ENCODE results near the gene EDIL3.

Gene EDIL3

DNA sequence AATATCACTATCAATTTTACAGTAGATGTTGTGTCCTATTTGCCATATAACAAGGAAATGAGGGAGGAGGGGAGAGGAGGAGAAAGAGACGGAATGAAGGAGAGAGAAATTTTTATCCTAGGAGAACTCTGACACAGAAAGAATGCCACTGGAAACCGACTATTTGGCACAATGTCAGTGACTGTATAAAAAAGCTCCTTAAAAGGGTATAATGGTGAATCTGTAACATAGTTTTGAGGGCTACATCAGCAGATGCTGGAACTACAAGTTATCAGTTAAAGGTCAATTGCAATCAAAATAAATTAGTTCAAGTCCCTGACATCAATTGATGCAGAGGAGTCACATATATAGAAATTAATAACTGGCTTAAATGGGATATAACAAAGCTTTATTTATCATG lies 5.7 kb downstream of the EDIL3 start:
- H3K9ac ChIP-seq (ENCODE audit: low read length), result no peak overlapping the region
- H3K9me3 ChIP-seq (replicated peaks; ENCODE audit: insufficient read depth, low read length), result no peaks in the 10 kb centered on the region
- no peak overlapping the region for H2AFZ ChIP-seq (ENCODE audit: low read length)
- no peak for TF ChIP-seq EZH2phosphoT487 (IDR thresholded peaks at IDR 0.05; ENCODE audit: low read length)
- no peaks in the 10 kb centered on the region for H3K36me3 ChIP-seq (replicated peaks; ENCODE audit: insufficient read depth, low read length)
- DNase-seq, result no peak
- no peaks in the 10 kb centered on the region for H3K4me1 ChIP-seq (ENCODE audit: low read length)
- no peak overlapping the region for H3K27ac ChIP-seq (ENCODE audit: low read length)
- H3K27me3 ChIP-seq (replicated peaks; ENCODE audit: insufficient read depth, low read length), result no peaks in the 10 kb centered on the region; the same call in 1 of the 2 replicates
- H3K4me2 ChIP-seq (ENCODE audit: low read depth, low read length), result no peak overlapping the region
- no peak overlapping the region for H3K4me3 ChIP-seq (ENCODE audit: low read length)
- no peaks in the 10 kb centered on the region for H3K79me2 ChIP-seq (ENCODE audit: low read length)
- no peaks in the 10 kb centered on the region for H3F3A ChIP-seq (ENCODE audit: insufficient read depth, low read length)
- H4K20me1 ChIP-seq (ENCODE audit: insufficient read depth, low read length), result no peaks in the 10 kb centered on the region
- H3K9me2 ChIP-seq (replicated peaks; ENCODE audit: insufficient read depth, low read length), result no peaks in the 10 kb centered on the region

DNA sequence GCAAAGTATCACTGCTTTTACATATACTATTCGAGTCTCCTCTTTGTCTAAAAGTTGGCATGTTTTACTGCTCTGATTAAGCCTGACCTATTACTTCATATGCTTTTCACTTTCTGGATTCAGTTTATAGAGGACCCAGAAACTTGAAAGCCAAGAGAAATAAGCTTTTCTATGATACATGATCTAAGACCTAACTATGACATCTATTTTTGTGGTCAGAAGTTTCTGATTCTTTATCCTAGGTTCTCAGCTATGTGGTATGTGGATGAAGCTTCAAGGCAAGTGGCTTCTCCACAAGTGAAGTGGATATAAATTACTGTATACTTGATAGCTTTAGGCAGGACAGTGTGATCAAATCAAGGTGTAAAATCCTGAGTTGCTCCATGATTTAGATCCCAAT lies 6.3 kb downstream of the EDIL3 start:
- Histone ChIP-seq H3K4me2 (ENCODE audit: low read depth, low read length) (no peak overlapping the region), H3K9me2 (replicated peaks; ENCODE audit: insufficient read depth, low read length) (no peaks in the 10 kb centered on the region), H3K27me3 (replicated peaks; ENCODE audit: insufficient read depth, low read length) (no peaks in the 10 kb centered on the region; the same call in 1 of the 2 replicates), H3K36me3 (replicated peaks; ENCODE audit: insufficient read depth, low read length) (no peaks in the 10 kb centered on the region), H3F3A (ENCODE audit: insufficient read depth, low read length) (no peaks in the 10 kb centered on the region), H4K20me1 (ENCODE audit: insufficient read depth, low read length) (no peaks in the 10 kb centered on the region), H3K9me3 (replicated peaks; ENCODE audit: insufficient read depth, low read length) (no peaks in the 10 kb centered on the region), H3K4me1 (ENCODE audit: low read length) (no peaks in the 10 kb centered on the region), H3K79me2 (ENCODE audit: low read length) (no peaks in the 10 kb centered on the region), H2AFZ (ENCODE audit: low read length) (no peak overlapping the region), H3K27ac (ENCODE audit: low read length) (no peak overlapping the region), H3K9ac (ENCODE audit: low read length) (no peak overlapping the region), H3K4me3 (ENCODE audit: low read length) (no peak overlapping the region)
- TF ChIP-seq EZH2phosphoT487 (IDR thresholded peaks at IDR 0.05; ENCODE audit: low read length) (no peak), EZH2 (optimal IDR thresholded peaks at IDR 0.05; ENCODE audit: low read depth, low read length) (no peak)
- TF ChIP-seq, protein P1, sequence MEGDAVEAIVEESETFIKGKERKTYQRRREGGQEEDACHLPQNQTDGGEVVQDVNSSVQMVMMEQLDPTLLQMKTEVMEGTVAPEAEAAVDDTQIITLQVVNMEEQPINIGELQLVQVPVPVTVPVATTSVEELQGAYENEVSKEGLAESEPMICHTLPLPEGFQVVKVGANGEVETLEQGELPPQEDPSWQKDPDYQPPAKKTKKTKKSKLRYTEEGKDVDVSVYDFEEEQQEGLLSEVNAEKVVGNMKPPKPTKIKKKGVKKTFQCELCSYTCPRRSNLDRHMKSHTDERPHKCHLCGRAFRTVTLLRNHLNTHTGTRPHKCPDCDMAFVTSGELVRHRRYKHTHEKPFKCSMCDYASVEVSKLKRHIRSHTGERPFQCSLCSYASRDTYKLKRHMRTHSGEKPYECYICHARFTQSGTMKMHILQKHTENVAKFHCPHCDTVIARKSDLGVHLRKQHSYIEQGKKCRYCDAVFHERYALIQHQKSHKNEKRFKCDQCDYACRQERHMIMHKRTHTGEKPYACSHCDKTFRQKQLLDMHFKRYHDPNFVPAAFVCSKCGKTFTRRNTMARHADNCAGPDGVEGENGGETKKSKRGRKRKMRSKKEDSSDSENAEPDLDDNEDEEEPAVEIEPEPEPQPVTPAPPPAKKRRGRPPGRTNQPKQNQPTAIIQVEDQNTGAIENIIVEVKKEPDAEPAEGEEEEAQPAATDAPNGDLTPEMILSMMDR (IDR thresholded peaks at IDR 0.05; ENCODE audit: low read length), result no peak
- no peak for DNase-seq

DNA sequence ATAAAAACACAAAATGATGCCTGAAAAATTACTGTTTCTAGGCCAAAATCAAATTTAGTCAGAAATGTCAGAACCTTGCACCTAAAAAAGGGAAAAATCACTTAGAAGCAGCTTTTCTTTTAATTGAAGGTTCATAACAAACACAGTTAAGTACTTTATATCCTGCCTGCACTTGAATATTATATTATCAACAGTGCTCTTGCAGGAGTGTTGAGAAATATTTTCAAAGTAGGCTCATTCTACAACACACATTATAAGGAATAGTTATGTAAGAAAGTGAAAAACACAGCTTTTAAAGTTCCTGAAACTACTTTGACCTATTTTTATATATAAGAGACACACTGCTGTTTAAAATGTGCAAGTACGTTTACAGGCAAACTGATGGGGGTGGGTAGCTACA lies 8.3 kb downstream of the EDIL3 start:
- no peaks in the 10 kb centered on the region for H3K4me1 ChIP-seq (ENCODE audit: low read length)
- no peaks in the 10 kb centered on the region for H3F3A ChIP-seq (ENCODE audit: insufficient read depth, low read length)
- H3K9ac ChIP-seq (ENCODE audit: low read length), result no peak overlapping the region
- H3K27me3 ChIP-seq (replicated peaks; ENCODE audit: insufficient read depth, low read length), result no peaks in the 10 kb centered on the region
- no peaks in the 10 kb centered on the region for H3K36me3 ChIP-seq (replicated peaks; ENCODE audit: insufficient read depth, low read length)
- H3K79me2 ChIP-seq (ENCODE audit: low read length), result no peaks in the 10 kb centered on the region
- no peak overlapping the region for H3K4me2 ChIP-seq (ENCODE audit: low read depth, low read length)
- H3K9me3 ChIP-seq (replicated peaks; ENCODE audit: insufficient read depth, low read length), result no peaks in the 10 kb centered on the region
- no peak overlapping the region for H2AFZ ChIP-seq (ENCODE audit: low read length)
- H4K20me1 ChIP-seq (ENCODE audit: insufficient read depth, low read length), result no peaks in the 10 kb centered on the region
- no peaks in the 10 kb centered on the region for H3K9me2 ChIP-seq (replicated peaks; ENCODE audit: insufficient read depth, low read length)
- DNase-seq, result no peak
- no peak overlapping the region for H3K4me3 ChIP-seq (ENCODE audit: low read length)
- no peak for TF ChIP-seq EZH2 (optimal IDR thresholded peaks at IDR 0.05; ENCODE audit: low read depth, low read length)
- TF ChIP-seq, protein P1 (IDR thresholded peaks at IDR 0.05; ENCODE audit: low read length), result no peak
- no peak for TF ChIP-seq EZH2phosphoT487 (IDR thresholded peaks at IDR 0.05; ENCODE audit: low read length)
- H3K27ac ChIP-seq (ENCODE audit: low read length), result no peak overlapping the region

DNA sequence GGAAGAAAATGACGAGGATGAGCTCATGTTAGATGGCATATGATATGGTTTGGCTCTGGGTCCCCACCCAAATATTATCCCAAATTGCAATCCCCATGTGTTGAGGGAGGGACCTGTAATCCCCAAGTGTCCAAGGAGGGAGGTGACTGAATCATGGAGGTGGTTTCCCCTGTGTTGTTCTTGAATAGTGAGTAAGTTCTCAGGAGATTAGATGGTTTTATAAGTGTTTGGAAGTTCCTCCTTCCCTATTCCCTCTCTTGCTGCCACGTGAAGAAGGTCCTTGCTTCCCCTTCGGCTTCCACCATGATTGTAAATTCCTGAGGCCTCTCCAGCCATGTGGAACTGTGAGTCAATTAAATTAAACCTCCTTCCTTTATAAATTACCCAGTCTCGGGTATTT lies 10.1 kb downstream of the EDIL3 start:
- no peak overlapping the region for H3K4me2 ChIP-seq (ENCODE audit: low read depth, low read length)
- TF ChIP-seq EZH2 (optimal IDR thresholded peaks at IDR 0.05; ENCODE audit: low read depth, low read length) (no peak), EZH2phosphoT487 (IDR thresholded peaks at IDR 0.05; ENCODE audit: low read length) (no peak)
- TF ChIP-seq, protein P1 (IDR thresholded peaks at IDR 0.05; ENCODE audit: low read length), result no peak
- H4K20me1 ChIP-seq (ENCODE audit: insufficient read depth, low read length), result no peaks in the 10 kb centered on the region
- H3K9ac ChIP-seq (ENCODE audit: low read length), result no peak overlapping the region
- no peak overlapping the region for H3K27ac ChIP-seq (ENCODE audit: low read length)
- no peak overlapping the region for H3K4me3 ChIP-seq (ENCODE audit: low read length)
- H3K4me1 ChIP-seq (ENCODE audit: low read length), result no peaks in the 10 kb centered on the region
- H3K9me3 ChIP-seq (replicated peaks; ENCODE audit: insufficient read depth, low read length), result no peaks in the 10 kb centered on the region
- H3K9me2 ChIP-seq (replicated peaks; ENCODE audit: insufficient read depth, low read length), result no peaks in the 10 kb centered on the region
- no peaks in the 10 kb centered on the region for H3F3A ChIP-seq (ENCODE audit: insufficient read depth, low read length)
- H3K27me3 ChIP-seq (replicated peaks; ENCODE audit: insufficient read depth, low read length), result no peaks in the 10 kb centered on the region
- DNase-seq, result no peak
- no peaks in the 10 kb centered on the region for H3K36me3 ChIP-seq (replicated peaks; ENCODE audit: insufficient read depth, low read length)
- H2AFZ ChIP-seq (ENCODE audit: low read length), result no peak overlapping the region
- no peaks in the 10 kb centered on the region for H3K79me2 ChIP-seq (ENCODE audit: low read length)
